Upper lobe of left lung (tissue), 4 donors: ENCODE results near the gene PRSS2.

ENCODE experiments used
- CTCF ChIP-seq, 6 experiments: fragments of 450-650 bp in 4 of 6; fragments of 200-600 bp in 2 of 6; sonication (generic) in 2 of 6; IDR thresholded peaks; one replicate each; pipeline ENCODE4 v1.5.1; 2016 to 2019; ENCODE audit warnings: antibody characterized with exemption in 6 of 6
- EP300 ChIP-seq, 4 donors: sonication (generic); formaldehyde crosslinking; IDR thresholded peaks; one replicate each; pipeline ENCODE4 v1.5.1; 2017; ENCODE audit warnings: antibody characterized with exemption in 4 of 4, control low read depth in 2 of 4
- POLR2A ChIP-seq, 4 donors: fragments of 450-650 bp; IDR thresholded peaks; one replicate each; pipeline ENCODE4 v1.5.1; 2016 to 2017; ENCODE audit warnings: antibody characterized with exemption in 4 of 4, mild to moderate bottlenecking in 2 of 4
- POLR2AphosphoS5 ChIP-seq, 2 donors: sonication (generic); formaldehyde crosslinking; IDR thresholded peaks; one replicate each; pipeline ENCODE4 v1.5.1; 2017; ENCODE audit warnings: antibody characterized with exemption in 2 of 2

DNA sequence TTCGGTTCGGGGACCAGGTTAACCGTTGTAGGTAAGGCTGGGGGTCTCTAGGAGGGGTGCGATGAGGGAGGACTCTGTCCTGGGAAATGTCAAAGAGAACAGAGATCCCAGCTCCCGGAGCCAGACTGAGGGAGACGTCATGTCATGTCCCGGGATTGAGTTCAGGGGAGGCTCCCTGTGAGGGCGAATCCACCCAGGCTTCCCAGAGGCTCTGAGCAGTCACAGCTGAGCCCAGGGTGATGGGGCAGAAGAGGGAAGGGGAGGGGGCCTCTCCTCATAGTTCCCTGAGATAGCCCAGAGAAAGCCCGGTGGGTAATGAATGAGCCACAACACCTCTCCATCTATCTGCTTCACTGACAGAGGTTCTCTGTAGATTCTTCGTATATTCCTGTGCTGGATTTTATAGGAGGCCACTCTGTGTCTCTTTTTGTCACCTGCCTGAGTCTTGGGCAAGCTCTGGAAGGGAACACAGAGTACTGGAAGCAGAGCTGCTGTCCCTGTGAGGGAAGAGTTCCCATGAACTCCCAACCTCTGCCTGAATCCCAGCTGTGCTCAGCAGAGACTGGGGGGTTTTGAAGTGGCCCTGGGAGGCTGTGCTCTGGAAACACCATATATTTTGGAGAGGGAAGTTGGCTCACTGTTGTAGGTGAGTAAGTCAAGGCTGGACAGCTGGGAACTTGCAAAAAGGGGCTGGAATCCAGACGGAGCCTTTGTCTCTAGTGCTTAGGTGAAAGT is 16.4 kb downstream of the PRSS2 start:
- no peak for TF ChIP-seq CTCF (IDR thresholded peaks at IDR 0.05)
- TF ChIP-seq EP300 (IDR thresholded peaks at IDR 0.05) = peak in 1 of 4 donors; percentile 29
- TF ChIP-seq POLR2AphosphoS5 (IDR thresholded peaks at IDR 0.05) = no peak
- no peak for TF ChIP-seq POLR2A (IDR thresholded peaks at IDR 0.05)
